Ishikawa (cell line): ENCODE results near the gene STAMBPL1.

Experiments
- CEBPB ChIP-seq: IDR thresholded peaks from 2 replicates; pipeline ENCODE4 v1.6.1; 2012
- CREB1 ChIP-seq: IDR thresholded peaks from 2 replicates; pipeline ENCODE4 v1.6.1; 2012; ENCODE audit warnings: low read depth
- EGR1 ChIP-seq: IDR thresholded peaks from 2 replicates; pipeline ENCODE4 v1.6.1; 2012
- EP300 ChIP-seq: IDR thresholded peaks from 2 replicates; pipeline ENCODE4 v1.6.1; 2012; ENCODE audit warnings: borderline replicate concordance
- FOXM1 ChIP-seq: IDR thresholded peaks from 2 replicates; pipeline ENCODE4 v1.6.1; 2012; ENCODE audit warnings: low read depth, borderline replicate concordance
- MAX ChIP-seq: IDR thresholded peaks from 2 replicates; pipeline ENCODE4 v1.6.1; 2012
- NFIC ChIP-seq: IDR thresholded peaks from 2 replicates; pipeline ENCODE4 v1.6.1; 2012
- RAD21 ChIP-seq: IDR thresholded peaks from 2 replicates; pipeline ENCODE4 v1.6.1; 2012; ENCODE audit warnings: low read depth
- REST ChIP-seq: IDR thresholded peaks from 2 replicates; pipeline ENCODE4 v1.6.1; 2012; ENCODE audit warnings: low read depth, mild to moderate bottlenecking
- TAF1 ChIP-seq: IDR thresholded peaks from 2 replicates; pipeline ENCODE4 v1.6.1; 2012; ENCODE audit warnings: low read depth, mild to moderate bottlenecking
- TCF12 ChIP-seq: IDR thresholded peaks from 2 replicates; pipeline ENCODE4 v1.6.1; 2012; ENCODE audit warnings: low read depth
- TEAD4 ChIP-seq: IDR thresholded peaks from 2 replicates; pipeline ENCODE4 v1.6.1; 2012
- USF1 ChIP-seq: IDR thresholded peaks from 2 replicates; pipeline ENCODE4 v1.6.1; 2012
- YY1 ChIP-seq: IDR thresholded peaks from 2 replicates; pipeline ENCODE4 v1.6.1; 2012; ENCODE audit warnings: low read depth
- ZBTB7A ChIP-seq: IDR thresholded peaks from 2 replicates; pipeline ENCODE4 v1.6.1; 2012; ENCODE audit warnings: low read depth

The STAMBPL1 gene

GRCh38 chr10:88920986-88921593, 41.0 kb downstream of the STAMBPL1 start:
- no peak for TF ChIP-seq TAF1
- TF ChIP-seq REST, result no peak
- TF ChIP-seq YY1, result no peak
- no peak for TF ChIP-seq ZBTB7A
- no peak for TF ChIP-seq CEBPB
- no peak for TF ChIP-seq TEAD4
- TF ChIP-seq NFIC, result no peak

GRCh38 chr10:88922041-88922440, 42.0 kb downstream of the STAMBPL1 start:
- no peak for TF ChIP-seq ZBTB7A
- TF ChIP-seq CEBPB, result no peak
- TF ChIP-seq CREB1, result no peak
- no peak for TF ChIP-seq REST
- TF ChIP-seq YY1, result no peak
- TF ChIP-seq FOXM1, result no peak

- TF ChIP-seq YY1 (no peak), TAF1 (no peak), MAX (no peak), NFIC (no peak), FOXM1 (no peak), CREB1 (no peak), USF1 (no peak), TEAD4 (no peak), EP300 (no peak), TCF12 (no peak), EGR1 (no peak), ZBTB7A (no peak), RAD21 (no peak), REST (no peak), CEBPB (no peak)
Observed at GRCh38 chr10:88923520-88923919, 43.5 kb downstream of the STAMBPL1 start.

- TF ChIP-seq RAD21 (no peak), ZBTB7A (no peak), EGR1 (no peak), TEAD4 (no peak), FOXM1 (no peak), TAF1 (no peak), CREB1 (no peak), CEBPB (no peak), TCF12 (no peak), YY1 (no peak), REST (no peak), MAX (no peak), EP300 (no peak), USF1 (no peak)
Observed at GRCh38 chr10:88926566-88927415, 46.7 kb downstream of the STAMBPL1 start.
